HEK293T (cell line): ENCODE measurements around the gene KRT13.

Experiments used
- CTCF ChIA-PET: fragments of 350-600 bp; formaldehyde crosslinking; extraction: SDS; loops from one replicate; lab custom pipeline; 2021; ENCODE audit warnings: antibody characterized with exemption, inconsistent platforms; lab: Yijun Ruan, JAX
- POLR2A ChIA-PET: fragments of 350-600 bp; formaldehyde crosslinking; extraction: SDS; loops from one replicate; lab custom pipeline; 2020; ENCODE audit warnings: antibody characterized with exemption, inconsistent platforms; lab: Yijun Ruan, JAX
- DNase-seq: peaks from one replicate; pipeline ENCODE4 v3.0.0; 2012; ENCODE audit warnings: mixed read lengths; ENCODE audit errors: extremely low spot score
- ARNT ChIP-seq: fragments of 450-650 bp; IDR thresholded peaks from 2 replicates; pipeline ENCODE4 v1.6.1; 2017; ENCODE audit warnings: mild to moderate bottlenecking
- BHLHE40 ChIP-seq: fragments of 450-650 bp; IDR thresholded peaks from 2 replicates; pipeline ENCODE4 v1.6.1; 2016; ENCODE audit warnings: mild to moderate bottlenecking, moderate library complexity, borderline replicate concordance
- CTBP1 ChIP-seq: fragments of 450-650 bp; IDR thresholded peaks from 2 replicates; pipeline ENCODE4 v1.6.1; 2016; ENCODE audit warnings: borderline replicate concordance
- ELF4 ChIP-seq: fragments of 450-650 bp; IDR thresholded peaks from 2 replicates; pipeline ENCODE4 v1.6.1; 2017; ENCODE audit warnings: antibody characterized with exemption
- FOXA1 ChIP-seq: fragments of 450-650 bp; IDR thresholded peaks from 2 replicates; pipeline ENCODE4 v1.6.1; 2016; ENCODE audit warnings: mild to moderate bottlenecking
- FOXK2 ChIP-seq: fragments of 450-650 bp; IDR thresholded peaks from 2 replicates; pipeline ENCODE4 v1.6.1; 2016; ENCODE audit warnings: mild to moderate bottlenecking
- FOXM1 ChIP-seq: fragments of 450-650 bp; IDR thresholded peaks from 2 replicates; pipeline ENCODE4 v1.6.1; 2017; ENCODE audit warnings: mild to moderate bottlenecking, borderline replicate concordance
- HDGF ChIP-seq: fragments of 450-650 bp; IDR thresholded peaks from 2 replicates; pipeline ENCODE4 v1.6.1; 2017; ENCODE audit warnings: antibody characterized with exemption, borderline replicate concordance
- L3MBTL2 ChIP-seq: fragments of 450-650 bp; conservative IDR thresholded peaks from 2 replicates; pipeline ENCODE4 v1.6.1; 2016; ENCODE audit warnings: mild to moderate bottlenecking
- LEF1 ChIP-seq: fragments of 450-650 bp; IDR thresholded peaks from 2 replicates; pipeline ENCODE4 v1.6.1; 2017; ENCODE audit warnings: mild to moderate bottlenecking, borderline replicate concordance
- NFRKB ChIP-seq: fragments of 450-650 bp; IDR thresholded peaks from 2 replicates; pipeline ENCODE4 v1.6.1; 2016; ENCODE audit warnings: mild to moderate bottlenecking, moderate library complexity
- SP1 ChIP-seq: fragments of 450-650 bp; IDR thresholded peaks from 2 replicates; pipeline ENCODE4 v1.6.1; 2017
- SUZ12 ChIP-seq: fragments of 450-650 bp; IDR thresholded peaks from 2 replicates; pipeline ENCODE4 v1.6.1; 2016; ENCODE audit warnings: mild to moderate bottlenecking
- TARDBP ChIP-seq: fragments of 450-650 bp; IDR thresholded peaks from 2 replicates; pipeline ENCODE4 v1.6.1; 2016
- ZNF384 ChIP-seq: fragments of 450-650 bp; IDR thresholded peaks from 2 replicates; pipeline ENCODE4 v1.6.1; 2016
- TF ChIP-seq, protein P1 (sequence below): fragments of 450-650 bp; IDR thresholded peaks from 2 replicates; pipeline ENCODE4 v1.6.1; 2016

Gene KRT13

DNA sequence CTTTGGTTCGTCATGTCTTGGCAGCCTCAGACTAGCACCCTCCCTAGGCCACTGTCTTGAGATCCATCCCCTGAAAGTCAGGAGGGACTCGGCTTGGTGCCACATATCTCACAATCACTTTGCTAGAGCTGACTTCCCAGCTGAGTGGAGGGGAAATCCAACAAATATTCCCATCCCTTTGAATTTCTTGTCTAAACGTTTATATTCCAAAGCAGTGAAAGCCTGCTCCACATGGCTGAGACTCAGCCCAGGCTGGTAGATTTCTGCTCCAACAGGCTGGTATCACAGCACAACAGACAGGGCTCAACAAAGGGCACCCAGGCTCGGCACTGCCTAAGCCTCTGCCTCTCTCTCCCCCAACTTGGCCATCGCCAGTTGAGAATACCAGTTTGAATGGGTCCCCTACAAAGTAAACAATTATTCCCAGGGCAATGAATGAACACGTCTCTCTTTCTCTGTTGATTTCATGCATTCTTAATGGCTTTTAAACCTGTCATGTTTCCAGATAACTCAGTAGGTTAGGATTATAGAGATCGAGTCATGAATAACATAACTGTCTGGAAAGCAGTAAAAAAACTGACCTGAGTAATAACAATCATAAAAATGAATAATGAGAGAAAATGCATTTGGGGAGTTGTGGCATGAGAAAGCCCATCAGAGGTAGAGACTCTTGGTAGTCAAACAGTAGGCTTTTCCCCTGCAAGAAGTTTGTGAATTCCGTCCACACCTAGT lies 1.0 kb downstream of the KRT13 start:
- ChIA-PET POLR2A (interaction anchor here (1.5 kb wide), 1 partner anchor 13 kb away, joined by 4 read pairs; no protein-coding TSS in a partner anchor), CTCF (interaction anchor here (0.6 to 1.1 kb wide), 2 partner anchors 53 to 159 kb away, joined by 3 read pairs; no protein-coding TSS in a partner anchor)
- TF ChIP-seq, protein P1, sequence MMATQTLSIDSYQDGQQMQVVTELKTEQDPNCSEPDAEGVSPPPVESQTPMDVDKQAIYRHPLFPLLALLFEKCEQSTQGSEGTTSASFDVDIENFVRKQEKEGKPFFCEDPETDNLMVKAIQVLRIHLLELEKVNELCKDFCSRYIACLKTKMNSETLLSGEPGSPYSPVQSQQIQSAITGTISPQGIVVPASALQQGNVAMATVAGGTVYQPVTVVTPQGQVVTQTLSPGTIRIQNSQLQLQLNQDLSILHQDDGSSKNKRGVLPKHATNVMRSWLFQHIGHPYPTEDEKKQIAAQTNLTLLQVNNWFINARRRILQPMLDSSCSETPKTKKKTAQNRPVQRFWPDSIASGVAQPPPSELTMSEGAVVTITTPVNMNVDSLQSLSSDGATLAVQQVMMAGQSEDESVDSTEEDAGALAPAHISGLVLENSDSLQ: peak; percentile 86
- TF ChIP-seq CTBP1: no peak
- no peak for DNase-seq

DNA sequence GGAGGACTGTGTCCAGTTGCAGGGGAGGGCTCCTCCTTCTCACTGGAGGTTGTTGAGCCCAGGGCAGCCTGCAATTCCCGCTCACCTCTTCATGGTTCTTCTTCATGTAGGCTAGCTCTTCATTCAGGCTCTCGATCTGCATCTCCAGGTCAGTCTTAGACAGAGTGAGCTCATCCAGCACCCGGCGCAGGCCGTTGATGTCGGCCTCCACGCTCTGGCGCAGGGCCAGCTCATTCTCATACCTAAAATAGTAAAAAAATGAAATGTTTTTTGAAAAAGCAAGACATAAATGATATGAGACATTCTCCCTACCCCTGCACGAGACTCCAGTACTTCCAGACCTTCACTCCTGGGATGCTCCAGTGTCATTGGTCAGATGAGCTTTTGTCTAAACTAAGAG lies 2.2 kb downstream of the KRT13 start:
- no peak for DNase-seq
- TF ChIP-seq HDGF (no peak), SUZ12 (no peak), FOXM1 (no peak), L3MBTL2 (no peak), FOXA1 (no peak), CTBP1 (no peak), TARDBP (no peak), NFRKB (no peak), ZNF384 (no peak), FOXK2 (no peak), LEF1 (no peak), BHLHE40 (no peak), ARNT (no peak), SP1 (no peak)
- TF ChIP-seq, protein P1: no peak
- ChIA-PET POLR2A (interaction anchor here (1.5 kb wide), 1 partner anchor 12 kb away, joined by 4 read pairs; no protein-coding TSS in a partner anchor), CTCF (interaction anchor here (1.1 kb wide), 1 partner anchor 160 kb away, joined by 3 read pairs; no protein-coding TSS in a partner anchor)

DNA sequence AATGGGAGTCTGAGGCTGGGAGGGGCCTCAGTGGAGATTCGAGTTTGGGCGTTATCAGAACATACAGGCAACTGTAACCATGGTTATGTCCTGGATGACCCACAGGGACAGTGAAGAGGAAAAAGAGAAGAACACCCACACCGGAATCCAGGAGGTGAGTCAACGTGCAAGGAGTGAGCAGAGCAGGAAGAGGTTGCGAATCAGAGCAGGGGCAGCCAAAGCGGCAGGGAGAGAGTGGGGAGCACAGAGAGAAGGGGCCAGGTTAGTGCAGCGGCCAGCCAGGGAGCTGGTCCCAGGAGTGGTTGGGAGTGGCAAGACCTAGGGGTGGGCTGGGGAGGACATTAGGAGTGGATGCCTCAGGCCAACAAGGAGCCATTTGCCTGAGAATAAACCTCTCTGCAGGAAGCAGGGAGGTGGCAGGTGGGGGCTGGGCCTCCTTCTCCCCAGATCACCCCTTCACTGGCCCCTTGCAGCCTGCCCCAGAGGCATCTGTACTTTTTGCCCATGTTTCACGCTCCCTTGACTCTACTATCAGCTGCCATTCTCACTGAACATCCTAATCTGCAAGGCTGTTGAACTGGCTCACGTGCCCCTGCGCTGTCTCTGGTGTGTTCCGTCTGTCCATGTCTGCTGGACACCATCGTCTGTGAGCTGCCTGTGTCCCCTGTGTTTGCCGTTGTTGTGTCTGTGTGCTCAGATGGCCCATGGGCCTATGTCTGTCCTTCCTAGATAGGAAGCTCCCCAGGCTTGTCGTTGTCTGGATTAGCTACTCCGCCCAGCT lies 5.1 kb downstream of the KRT13 start:
- CTCF ChIA-PET: interaction anchor here (0.9 to 1.0 kb wide), 2 partner anchors 148 to 592 kb away, joined by 3 read pairs; no protein-coding TSS in a partner anchor
- TF ChIP-seq, protein P1: no peak
- TF ChIP-seq TARDBP: no peak
- no peak for TF ChIP-seq SUZ12
- no peak for TF ChIP-seq ZNF384
- TF ChIP-seq ELF4: no peak
- TF ChIP-seq LEF1: no peak
- no peak for TF ChIP-seq BHLHE40
- TF ChIP-seq FOXK2: no peak
- no peak for TF ChIP-seq HDGF
- POLR2A ChIA-PET: interaction anchor here (1.0 kb wide), 1 partner anchor 13 kb away, joined by 3 read pairs; no protein-coding TSS in a partner anchor
- no peak for DNase-seq

DNA sequence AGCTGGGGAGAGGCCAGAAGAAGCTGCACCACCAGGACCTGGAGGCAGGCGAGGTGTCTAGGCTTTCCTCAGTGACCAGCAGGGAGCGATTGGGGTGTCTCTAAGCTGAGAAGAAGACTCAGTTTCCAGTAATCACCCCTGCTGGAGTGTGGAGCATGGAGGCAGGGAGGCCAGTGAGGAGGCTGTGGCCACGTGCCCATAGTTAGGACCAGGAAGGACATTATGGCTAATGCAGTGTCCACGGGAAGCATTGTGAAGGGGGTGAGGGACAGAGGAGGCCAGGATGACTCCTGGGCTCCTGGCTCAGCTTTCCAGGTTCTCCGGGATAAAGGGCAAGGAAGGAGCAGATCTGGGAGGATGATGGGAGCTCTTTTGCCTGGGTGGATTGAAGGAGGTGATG lies 5.7 kb downstream of the KRT13 start:
- TF ChIP-seq TARDBP: no peak
- no peak for TF ChIP-seq HDGF
- no peak for TF ChIP-seq ZNF384
- TF ChIP-seq, protein P1: no peak
- TF ChIP-seq SUZ12: no peak
- no peak for TF ChIP-seq FOXM1
- CTCF ChIA-PET: interaction anchor here (0.9 kb wide), 1 partner anchor 149 kb away, joined by 3 read pairs; no protein-coding TSS in a partner anchor
- POLR2A ChIA-PET: no interaction called here
- no peak for DNase-seq

- CTCF ChIA-PET: interaction anchor here (1.0 to 1.1 kb wide), 2 partner anchors 50 to 165 kb away, joined by 4 to 5 read pairs; no protein-coding TSS in a partner anchor
- TF ChIP-seq, protein P1: no peak
- TF ChIP-seq ARNT (no peak), SUZ12 (no peak), HDGF (no peak), TARDBP (no peak), ZNF384 (no peak), LEF1 (no peak), FOXA1 (no peak), ELF4 (no peak), NFRKB (no peak), SP1 (no peak), FOXM1 (no peak), CTBP1 (no peak), FOXK2 (no peak)
- POLR2A ChIA-PET: no interaction called here
These were observed 7.1 kb downstream of the KRT13 start for GRCh38 chr17:41498276-41498675.

More at GRCh38 chr17:41498276-41498675, 7.1 kb downstream of the KRT13 start:
- DNase-seq: no peak
